ENCODE data around the gene MORC4.

- no peak for TF ChIP-seq NRF1 (IDR thresholded peaks at IDR 0.05; ENCODE audit: low read depth, low read length)
- TF ChIP-seq CTCF (IDR thresholded peaks at IDR 0.05) = no peak
- TF ChIP-seq TAF1 (IDR thresholded peaks at IDR 0.05; ENCODE audit: borderline replicate concordance, low read depth, low read length) = no peak
- TF ChIP-seq POLR2AphosphoS5 (IDR thresholded peaks at IDR 0.05; ENCODE audit: low read depth, low read length) = no peak
- TF ChIP-seq MXI1 (IDR thresholded peaks at IDR 0.05; ENCODE audit: low read depth, low read length) = no peak
- no peak for TF ChIP-seq JUND (IDR thresholded peaks at IDR 0.05)
- no peak for TF ChIP-seq YY1 (IDR thresholded peaks at IDR 0.05; ENCODE audit: low read depth)
- no peak for TF ChIP-seq USF1 (IDR thresholded peaks at IDR 0.05; ENCODE audit: borderline replicate concordance, low read depth)
- TF ChIP-seq EZH2phosphoT487 (IDR thresholded peaks at IDR 0.05; ENCODE audit: borderline replicate concordance, low read depth) = no peak
- no peak for TF ChIP-seq MAX (IDR thresholded peaks at IDR 0.05; ENCODE audit: low read depth)
Measured at GRCh38 chrX:106912864-106913263, 87.1 kb downstream of the MORC4 start.
